C4-2B (cell line): Measurements from ENCODE around the gene CACNB4.

Experiments used
- H3K27ac ChIP-seq: fragments of 450-650 bp; 2 replicates; pipeline ENCODE4 v1.5.1; 2017
- CTCF ChIP-seq: fragments of 450-650 bp; conservative IDR thresholded peaks from 2 replicates; pipeline ENCODE4 v1.5.1; 2017; ENCODE audit warnings: mild to moderate bottlenecking
- ZFX ChIP-seq: fragments of 450-650 bp; IDR thresholded peaks from 2 replicates; pipeline ENCODE4 v1.6.1; 2017

The CACNB4 gene

DNA sequence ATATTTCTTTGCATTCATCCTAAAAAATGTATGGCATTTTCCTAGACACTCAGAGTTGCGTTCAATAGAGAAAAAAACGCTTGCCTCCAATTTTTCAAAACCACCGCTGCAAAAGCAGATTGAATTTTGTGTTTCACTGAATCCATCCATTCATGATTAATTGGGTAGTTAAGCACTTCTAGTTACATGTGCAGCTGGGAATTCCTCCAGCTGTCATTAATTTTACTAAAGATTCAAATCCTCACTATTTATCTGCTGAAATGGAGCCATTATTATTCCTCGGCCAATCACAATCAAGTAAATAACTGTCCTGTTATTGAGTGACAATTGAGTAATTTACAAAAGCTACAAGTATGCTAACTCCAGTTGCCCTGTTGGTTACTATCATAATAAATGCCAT, 194.8 kb downstream of the CACNB4 start:
- TF ChIP-seq CTCF, result no peak
- no peak for TF ChIP-seq ZFX
- no peak overlapping the region for H3K27ac ChIP-seq

GRCh38 chr2:151902829-151903228, 196.0 kb downstream of the CACNB4 start:
- TF ChIP-seq CTCF (no peak), ZFX (no peak)
- H3K27ac ChIP-seq, result no peak overlapping the region

DNA sequence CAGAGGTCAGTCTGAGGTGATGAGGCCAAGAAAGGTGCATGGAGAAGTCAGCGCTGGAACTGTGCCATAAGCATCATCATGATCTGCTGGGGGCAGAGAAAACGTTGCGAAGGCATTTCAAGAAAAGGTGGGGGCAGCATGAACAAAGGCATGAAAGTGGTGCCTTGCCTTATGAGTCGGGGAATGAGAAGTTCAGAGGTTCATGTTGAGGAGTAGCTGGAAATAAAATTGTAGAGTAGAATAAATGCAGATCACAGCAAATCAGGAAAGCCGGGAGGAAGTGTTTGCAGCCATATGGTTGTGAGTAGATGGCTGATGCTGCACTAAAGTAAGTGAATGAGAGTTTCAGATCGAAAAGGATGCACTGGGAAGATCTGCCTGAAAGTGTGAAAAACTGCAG, 198.5 kb downstream of the CACNB4 start:
- TF ChIP-seq ZFX, result no peak
- no peak overlapping the region for H3K27ac ChIP-seq

DNA sequence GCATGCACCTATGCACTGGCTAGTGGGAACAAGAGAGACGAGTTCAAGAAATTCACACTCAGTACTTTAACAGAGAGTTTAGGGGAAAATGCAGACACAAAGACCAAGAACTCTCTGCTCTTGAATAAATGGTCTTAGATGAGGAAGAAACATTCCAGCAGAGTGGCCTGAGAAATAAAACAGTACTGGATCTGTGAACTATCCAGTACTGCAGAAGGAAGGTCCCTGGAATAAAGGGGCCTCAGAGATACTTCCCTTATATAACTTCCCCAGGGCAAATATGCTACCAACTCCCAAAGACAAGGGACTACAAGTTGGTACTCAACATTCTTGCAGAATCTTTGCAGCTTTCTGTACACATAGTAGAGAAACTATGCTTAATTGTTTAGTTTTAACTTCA, 199.7 kb downstream of the CACNB4 start:
- TF ChIP-seq CTCF (no peak), ZFX (no peak)
- H3K27ac ChIP-seq, result no peak overlapping the region

GRCh38 chr2:151891566-151892194, 207.2 kb downstream of the CACNB4 start:
- no peak overlapping the region for H3K27ac ChIP-seq
- TF ChIP-seq CTCF, result no peak
- no peak for TF ChIP-seq ZFX

DNA sequence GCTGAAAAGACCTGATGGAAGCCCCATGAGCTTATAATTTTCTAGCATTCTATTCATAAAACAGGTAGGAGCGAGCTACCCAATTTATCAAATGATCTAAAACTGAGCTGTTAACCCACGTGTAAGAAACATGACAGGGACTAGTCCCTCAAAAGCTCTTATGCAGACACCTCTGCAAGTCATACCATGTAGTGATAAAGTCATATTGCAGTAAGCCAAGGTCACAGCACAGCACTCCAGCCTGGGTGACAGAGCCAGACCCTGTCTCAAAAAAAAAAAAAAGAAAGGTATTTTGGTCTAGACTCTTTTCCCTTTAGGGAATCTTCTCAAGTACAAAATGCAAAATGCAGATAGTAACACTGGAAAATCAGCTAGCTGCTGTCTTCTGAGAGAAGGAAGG, 211.7 kb downstream of the CACNB4 start:
- TF ChIP-seq CTCF (no peak), ZFX (no peak)

DNA sequence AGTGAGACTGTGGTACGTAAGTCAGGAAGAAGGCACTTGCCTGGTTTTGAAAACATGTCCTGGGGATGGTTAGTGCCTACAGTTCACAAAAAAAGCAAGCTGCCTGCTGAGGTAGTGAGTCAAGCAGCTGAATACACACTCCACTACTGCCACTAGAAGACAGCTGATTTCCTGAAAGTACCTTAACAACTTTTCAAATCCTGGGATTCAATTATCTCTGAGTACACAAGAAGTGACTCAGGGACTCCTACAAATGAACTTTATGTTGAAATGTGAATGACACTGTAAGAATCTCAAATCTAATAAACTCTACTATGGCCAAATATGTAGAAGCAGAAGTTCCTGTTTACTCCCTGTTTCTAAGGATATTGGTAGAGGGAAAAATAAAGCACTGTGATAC, 212.6 kb downstream of the CACNB4 start:
- no peak overlapping the region for H3K27ac ChIP-seq

More for the DNA sequence above, 211.7 kb downstream of the CACNB4 start:
- no peak overlapping the region for H3K27ac ChIP-seq

More for the DNA sequence above, 212.6 kb downstream of the CACNB4 start:
- no peak for TF ChIP-seq ZFX
- TF ChIP-seq CTCF, result no peak
